HepG2 (cell line): ENCODE measurements around the gene S100A12. TPM values are rescaled to one million over a fixed set of nuclear protein-coding genes. Genes with fewer than 3 reads are reported as not detected.
"Not testable (repeated sequence)": the region's sequence is repeated elsewhere in the genome, so short reads cannot be mapped to it uniquely, and the experiment has no call there.

ENCODE experiments used
- ATAC-seq: fragments of 200-7000 bp; cut with Tn5 transposase; 3 replicates; pipeline ENCODE4 v1.9.1; 2020; ENCODE audit warnings: mild to moderate bottlenecking, moderate library complexity
- BruUV-seq: library from RNA; stranded (reverse); fragments of 400-500 nt; replicated peaks from 2 replicates; lab custom pipeline; 2021; lab: Mats Ljungman, UMichigan
- CTCF ChIA-PET: fragments of 300-600 bp; formaldehyde crosslinking; extraction: SDS; loops from one replicate; lab custom pipeline; 2021; ENCODE audit warnings: low total read pairs, inconsistent platforms, low intra/inter-chr PET ratio; lab: Yijun Ruan, JAX
- POLR2A ChIA-PET: fragments of 350-600 bp; sonication (Branson Sonifier 250); formaldehyde crosslinking; loops from one replicate; lab custom pipeline; 2020; ENCODE audit warnings: antibody characterized with exemption, inconsistent platforms; lab: Yijun Ruan, JAX
- DNase-seq: peaks from one replicate; pipeline ENCODE4 v3.0.0-alpha.2; 2015; ENCODE audit warnings: low spot score
- FAIRE-seq: peaks from 3 replicates; lab custom pipeline; 2011; peaks lifted over from hg19 to GRCh38; lab: Jason Lieb, UNC
- H2AFZ ChIP-seq: one replicate; pipeline ENCODE4 v1.6.1; 2011; ENCODE audit warnings: low read length, inconsistent platforms
- H3K27ac ChIP-seq: fragments of 300-600 bp; 3 replicates; pipeline ENCODE4 v1.8.0; 2011; ENCODE audit warnings: mixed run types, mild to moderate bottlenecking, mixed read lengths, low read length, inconsistent platforms; ENCODE audit not compliant: insufficient read depth; ENCODE audit errors: extremely low read length
- H3K27me3 ChIP-seq, 2 experiments: fragments of 200-600 bp in 1 of 2; 2 replicates in 1 of 2; 3 replicates in 1 of 2; pipeline versions ENCODE4 v1.6.0 to v1.8.0; 2011; ENCODE audit warnings: low read length in 2 of 2, mild to moderate bottlenecking in 2 of 2, moderate library complexity in 2 of 2, inconsistent platforms in 1 of 2; ENCODE audit not compliant: insufficient read depth in 2 of 2, control insufficient read depth in 1 of 2
- H3K36me3 ChIP-seq, 2 experiments: fragments of 200-600 bp in 1 of 2; replicated peaks in 1 of 2; 2 replicates in 1 of 2; 3 replicates in 1 of 2; pipeline versions ENCODE4 v1.5.1 to v1.8.0; 2011; ENCODE audit warnings: low read length in 2 of 2, inconsistent platforms in 1 of 2; ENCODE audit not compliant: insufficient read depth in 2 of 2, control insufficient read depth in 1 of 2
- H3K4me1 ChIP-seq: 2 replicates; pipeline ENCODE4 v1.5.1; 2012; ENCODE audit warnings: low read length, inconsistent platforms; ENCODE audit not compliant: insufficient read depth
- H3K4me2 ChIP-seq: 2 replicates; pipeline ENCODE4 v1.6.0; 2011; ENCODE audit warnings: low read depth, low read length, inconsistent platforms
- H3K4me3 ChIP-seq, 3 experiments: fragments of 200-600 bp in 1 of 3; sonication (generic), shearing (Covaris generic) in 1 of 3; replicated peaks in 1 of 3; 2 replicates each; pipeline ENCODE4 v1.5.1; 2011 to 2016; ENCODE audit warnings: low read length in 3 of 3, inconsistent platforms in 2 of 3, low read depth in 2 of 3, mild to moderate bottlenecking in 2 of 3, control low read depth in 1 of 3, mixed read lengths in 1 of 3; ENCODE audit not compliant: insufficient read depth in 1 of 3
- H3K79me2 ChIP-seq: one replicate; pipeline ENCODE4 v1.6.1; 2011; ENCODE audit warnings: low read length, inconsistent platforms; ENCODE audit not compliant: insufficient read depth
- H3K9ac ChIP-seq: 2 replicates; pipeline ENCODE4 v1.6.0; 2011; ENCODE audit warnings: mild to moderate bottlenecking, low read depth, low read length, inconsistent platforms; ENCODE audit not compliant: insufficient read depth
- H3K9me3 ChIP-seq: 2 replicates; pipeline ENCODE4 v1.5.1; 2012; ENCODE audit warnings: mild to moderate bottlenecking, low read length
- H4K20me1 ChIP-seq: 2 replicates; pipeline ENCODE4 v1.6.0; 2011; ENCODE audit warnings: inconsistent platforms, mild to moderate bottlenecking, low read length, moderate library complexity; ENCODE audit not compliant: insufficient read depth
- ZNF20 ChIP-seq: sonication (generic); formaldehyde crosslinking; IDR thresholded peaks from 2 replicates; pipeline ENCODE4 v1.4.0; 2020; ENCODE audit warnings: mild to moderate bottlenecking, moderate library complexity, missing genetic modification reagents
- ZNF496 ChIP-seq: sonication (generic); formaldehyde crosslinking; IDR thresholded peaks from 2 replicates; pipeline ENCODE4 v1.8.1; 2023; ENCODE audit warnings: mild to moderate bottlenecking, moderate library complexity, missing genetic modification reagents; ENCODE audit not compliant: insufficient replicate concordance
- ZNF512B ChIP-seq: sonication (generic); formaldehyde crosslinking; IDR thresholded peaks from 2 replicates; pipeline ENCODE4 v1.5.1; 2020; ENCODE audit warnings: missing genetic modification reagents, mild to moderate bottlenecking, borderline replicate concordance
- ZNF605 ChIP-seq: sonication (generic); formaldehyde crosslinking; IDR thresholded peaks from 2 replicates; pipeline ENCODE4 v1.8.0; 2022; ENCODE audit warnings: mild to moderate bottlenecking, missing genetic modification reagents
- ZSCAN20 ChIP-seq: sonication (generic); formaldehyde crosslinking; IDR thresholded peaks from 2 replicates; pipeline ENCODE4 v1.4.0; 2020; ENCODE audit warnings: missing genetic modification reagents, mild to moderate bottlenecking, borderline replicate concordance
- WGBS: methylation state at CpG from one replicate; pipeline ENCODE4 v1.1.6; 2017; ENCODE audit warnings: low lambda C conversion rate; 5-methylcytosine and 5-hydroxymethylcytosine counted together
- in situ Hi-C: cut with HindIII; loops from 2 replicates; pipeline ENCODE4 v1.10.0; 2017; ENCODE audit warnings: low pct_unique_long_range_greater_than_20kb; ENCODE audit not compliant: extremely low pct_ligation_motif_present
- intact Hi-C: fragments of 100-400 bp; cut with micrococcal nuclease; formaldehyde crosslinking; loops from one replicate; pipeline ENCODE4 v1.10.0; 2022; ENCODE audit not compliant: unreplicated experiment
- polyA plus RNA-seq, 8 experiments: library from polyadenylated mRNA; depleted of rRNA in 3 of 8; stranded (reverse) in 7 of 8; unstranded in 1 of 8; fragments of >200 nt; fragmentation: Illumina TruSeq in 4 of 8; extraction: Trizol in 4 of 8; gene quantifications; 2 replicates each; pipeline versions ENCODE4 v1.2.1 to v1.2.3, GENCODE V29; 2011 to 2016; ENCODE audit warnings: low read depth in 4 of 8, missing spikeins in 1 of 8, mixed read lengths in 1 of 8; ENCODE audit not compliant: insufficient read depth in 1 of 8
- total RNA-seq, 5 experiments: library from RNA; depleted of rRNA; stranded (reverse); fragments of >200 nt; fragmentation: Illumina TruSeq; extraction: Trizol; gene quantifications; 2 replicates each; pipeline ENCODE4 v1.2.3, GENCODE V29; 2016; ENCODE audit warnings: low read depth in 1 of 5

The S100A12 gene
- total and polyA plus RNA-seq, 2 of the 13 experiments (the other 11 are each of a cell fraction or from before 2014, with no cell fraction given) = not detected

- 0 out of 2 replicates have a peak, but pooled peaks cover 4% of the 10 kb centered on the region for H4K20me1 ChIP-seq
- ATAC-seq (no peak), FAIRE-seq (no peak), DNase-seq (no peak)
- H3K9me3 ChIP-seq = no peaks in the 10 kb centered on the region
- no peaks in the 10 kb centered on the region for H3K79me2 ChIP-seq
- 21% methylated on average over 2 of the region's 2 CpGs for WGBS
- in situ Hi-C loops = no loop called here
- no peak overlapping the region for H3K4me3 ChIP-seq
- no TSS peak for BruUV-seq
- H3K27ac ChIP-seq = no peak overlapping the region
- POLR2A ChIA-PET = no interaction called here
- no peaks in the 10 kb centered on the region for H3K36me3 ChIP-seq
- H2AFZ ChIP-seq = no peak overlapping the region
- intact Hi-C loops = no loop called here
- H3K4me2 ChIP-seq = no peak overlapping the region
- CTCF ChIA-PET = no interaction called here
- no peak overlapping the region for H3K9ac ChIP-seq
- H3K27me3 ChIP-seq = no peaks in the 10 kb centered on the region
- H3K4me1 ChIP-seq = no peaks in the 10 kb centered on the region
- TF ChIP-seq ZNF605 (no peak), ZNF512B (CRISPR knock-in tag) (no peak), ZSCAN20 (CRISPR knock-in tag) (no peak), ZNF20 (CRISPR knock-in tag) (no peak), ZNF496 (CRISPR knock-in tag) (no peak)
Measured at GRCh38 chr1:153420306-153420705, 44.9 kb upstream of the S100A12 start.

- CTCF ChIA-PET, DNase-seq, H3K4me3 ChIP-seq, BruUV-seq, intact Hi-C loops, H2AFZ ChIP-seq, H3K27ac ChIP-seq, H3K4me1 ChIP-seq, in situ Hi-C loops, H3K79me2 ChIP-seq, POLR2A ChIA-PET, H4K20me1 ChIP-seq, H3K9me3 ChIP-seq, H3K27me3 ChIP-seq, H3K9ac ChIP-seq, H3K4me2 ChIP-seq, H3K36me3 ChIP-seq, ATAC-seq, FAIRE-seq: not testable (repeated sequence)
- 0% methylated on average over 2 of the region's 2 CpGs for WGBS
Measured at GRCh38 chr1:153419436-153419793, 44.0 kb upstream of the S100A12 start.

GRCh38 chr1:153418758-153419435 lies 43.5 kb upstream of the S100A12 start:
- intact Hi-C loops, H4K20me1 ChIP-seq, H3K27ac ChIP-seq, in situ Hi-C loops, BruUV-seq, H3K36me3 ChIP-seq, CTCF ChIA-PET, H2AFZ ChIP-seq, POLR2A ChIA-PET, H3K4me2 ChIP-seq, ATAC-seq, FAIRE-seq, H3K4me3 ChIP-seq, H3K4me1 ChIP-seq, H3K79me2 ChIP-seq, H3K9me3 ChIP-seq, H3K27me3 ChIP-seq, DNase-seq, H3K9ac ChIP-seq: not testable (repeated sequence)
- 0% methylated on average over 7 of the region's 7 CpGs for WGBS
